Measurements from ENCODE around the gene CHST11. TPM values are rescaled to one million over a fixed set of nuclear protein-coding genes. Genes with fewer than 3 reads are reported as not detected.
"Not testable (repeated sequence)": the region's sequence is repeated elsewhere in the genome, so short reads cannot be mapped to it uniquely, and the experiment has no call there.

CHST11 gene
- polyA plus RNA-seq, 1 donor (not counting 4 experiments of a cell fraction or from before 2014, with no cell fraction given), result 11.9 TPM

DNA sequence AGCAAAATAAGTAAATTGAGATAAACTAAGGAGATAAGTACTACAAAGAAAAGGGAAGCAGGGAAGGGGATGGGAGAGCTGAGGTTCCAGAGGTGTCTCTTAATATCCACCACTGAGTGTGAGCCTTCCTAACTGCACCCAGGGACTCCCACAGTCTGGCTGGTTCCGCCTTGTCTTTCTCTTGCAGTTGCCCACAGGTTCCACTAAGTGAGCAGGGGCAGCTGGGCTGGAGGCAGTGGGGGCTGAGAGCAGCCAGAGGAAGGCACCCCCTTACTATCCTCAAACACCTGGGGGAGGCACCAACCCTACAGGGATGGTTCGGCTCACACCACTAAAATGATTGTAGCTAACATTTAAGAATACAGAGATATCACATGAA, 286.4 kb downstream of the CHST11 start:
- FAIRE-seq (no peak), DNase-seq (ENCODE audit: low read depth, low spot score) (no peak)

DNA sequence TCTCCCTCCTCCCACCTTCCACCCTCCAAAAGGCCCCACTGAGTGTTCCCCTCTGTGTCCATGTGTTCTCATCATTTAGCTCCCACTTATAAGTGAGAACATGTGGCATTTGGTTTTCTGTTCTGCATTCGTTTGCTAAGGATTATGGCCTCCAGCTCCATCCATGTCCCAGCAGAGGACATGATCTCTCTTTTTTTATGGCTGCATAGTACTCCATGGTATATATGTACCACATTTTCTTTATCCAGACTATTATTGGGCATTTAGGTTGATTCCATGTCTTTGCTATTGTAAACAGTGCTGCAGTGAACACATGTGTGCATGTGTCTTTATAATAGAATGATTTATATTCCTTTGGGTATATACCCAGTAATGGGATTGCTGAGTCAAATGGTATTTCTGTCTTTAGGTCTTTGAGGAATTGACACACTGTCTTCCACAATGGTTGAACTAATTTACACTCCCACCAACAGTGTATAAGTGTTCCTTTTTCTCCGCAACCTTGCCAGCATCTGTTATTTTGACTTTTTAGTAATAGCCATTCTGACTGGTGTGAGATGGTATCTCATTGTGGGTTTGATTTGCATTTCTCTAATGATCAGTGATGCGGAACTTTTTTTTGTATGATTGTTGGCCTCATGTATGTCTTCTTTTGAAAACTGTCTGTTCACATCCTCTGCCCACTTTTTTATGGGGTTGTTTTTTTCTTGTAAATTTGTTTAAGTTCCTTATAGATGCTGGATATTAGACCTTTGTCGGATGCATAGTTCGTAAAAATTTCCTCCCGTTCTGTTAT, 287.2 kb downstream of the CHST11 start:
- H3K36me3 ChIP-seq (ENCODE audit: control insufficient read depth in 2 of 2, extremely low read depth in 1 of 2, insufficient read depth in 2 of 2, low read length in 2 of 2); H3K4me3 ChIP-seq (ENCODE audit: control insufficient read depth in 2 of 3, extremely low read depth in 1 of 3, insufficient read depth in 2 of 3, low read depth in 1 of 3, low read length in 3 of 3); H3K9me1 ChIP-seq (ENCODE audit: control insufficient read depth, extremely low read depth, insufficient read depth, low read length); H3K27ac ChIP-seq (ENCODE audit: control insufficient read depth, insufficient read depth, low read length); DNase-seq (ENCODE audit: low read depth, low spot score); H3K4me1 ChIP-seq (ENCODE audit: control insufficient read depth, extremely low read depth, insufficient read depth, low read length); H3K79me2 ChIP-seq (ENCODE audit: control insufficient read depth, insufficient read depth, low read length); H3K9ac ChIP-seq (ENCODE audit: control insufficient read depth, extremely low read depth, insufficient read depth, low read length); FAIRE-seq; dilution Hi-C loops (cut with MboI; ENCODE audit: extremely low pct_ligation_motif_present, low sequenced_read_pairs); H4K20me1 ChIP-seq (ENCODE audit: control insufficient read depth, extremely low read depth, insufficient read depth, low read length); H3K4me2 ChIP-seq (ENCODE audit: control insufficient read depth, extremely low read depth, insufficient read depth, low read depth, low read length); H3K9me3 ChIP-seq (ENCODE audit: control insufficient read depth, low read depth, low read length); H2AFZ ChIP-seq (ENCODE audit: control insufficient read depth, low read length); H3K27me3 ChIP-seq (ENCODE audit: control insufficient read depth, extremely low read depth, insufficient read depth, low read length): not testable (repeated sequence)

More for the DNA sequence above, 286.4 kb downstream of the CHST11 start:
- H4K20me1 ChIP-seq (ENCODE audit: control insufficient read depth, extremely low read depth, insufficient read depth, low read length), result no peaks in the 10 kb centered on the region
- peaks cover 10% of the 10 kb centered on the region for H3K4me1 ChIP-seq (ENCODE audit: control insufficient read depth, extremely low read depth, insufficient read depth, low read length)
- H3K27me3 ChIP-seq (ENCODE audit: control insufficient read depth, extremely low read depth, insufficient read depth, low read length), result no peaks in the 10 kb centered on the region
- H3K27ac ChIP-seq (ENCODE audit: control insufficient read depth, insufficient read depth, low read length), result no peak overlapping the region
- no peak overlapping the region for H3K4me2 ChIP-seq (ENCODE audit: control insufficient read depth, extremely low read depth, insufficient read depth, low read depth, low read length)
- H3K36me3 ChIP-seq (ENCODE audit: control insufficient read depth in 2 of 2, extremely low read depth in 1 of 2, insufficient read depth in 2 of 2, low read length in 2 of 2), result no peaks in the 10 kb centered on the region
- H2AFZ ChIP-seq (ENCODE audit: control insufficient read depth, low read length), result no peak overlapping the region
- no peaks in the 10 kb centered on the region for H3K79me2 ChIP-seq (ENCODE audit: control insufficient read depth, insufficient read depth, low read length)
- H3K9me3 ChIP-seq (ENCODE audit: control insufficient read depth, low read depth, low read length), result no peaks in the 10 kb centered on the region
- TF ChIP-seq, protein P1, sequence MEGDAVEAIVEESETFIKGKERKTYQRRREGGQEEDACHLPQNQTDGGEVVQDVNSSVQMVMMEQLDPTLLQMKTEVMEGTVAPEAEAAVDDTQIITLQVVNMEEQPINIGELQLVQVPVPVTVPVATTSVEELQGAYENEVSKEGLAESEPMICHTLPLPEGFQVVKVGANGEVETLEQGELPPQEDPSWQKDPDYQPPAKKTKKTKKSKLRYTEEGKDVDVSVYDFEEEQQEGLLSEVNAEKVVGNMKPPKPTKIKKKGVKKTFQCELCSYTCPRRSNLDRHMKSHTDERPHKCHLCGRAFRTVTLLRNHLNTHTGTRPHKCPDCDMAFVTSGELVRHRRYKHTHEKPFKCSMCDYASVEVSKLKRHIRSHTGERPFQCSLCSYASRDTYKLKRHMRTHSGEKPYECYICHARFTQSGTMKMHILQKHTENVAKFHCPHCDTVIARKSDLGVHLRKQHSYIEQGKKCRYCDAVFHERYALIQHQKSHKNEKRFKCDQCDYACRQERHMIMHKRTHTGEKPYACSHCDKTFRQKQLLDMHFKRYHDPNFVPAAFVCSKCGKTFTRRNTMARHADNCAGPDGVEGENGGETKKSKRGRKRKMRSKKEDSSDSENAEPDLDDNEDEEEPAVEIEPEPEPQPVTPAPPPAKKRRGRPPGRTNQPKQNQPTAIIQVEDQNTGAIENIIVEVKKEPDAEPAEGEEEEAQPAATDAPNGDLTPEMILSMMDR (optimal IDR thresholded peaks at IDR 0.05 in 1 of 3, IDR thresholded peaks at IDR 0.05 in 1 of 3, conservative IDR thresholded peaks at IDR 0.05 in 1 of 3; ENCODE audit: extremely low read depth in 1 of 3, insufficient read depth in 2 of 3, low read length in 3 of 3), result no peak
- no peak for TF ChIP-seq EZH2 (IDR thresholded peaks at IDR 0.05; ENCODE audit: low read length)
- no peak overlapping the region for H3K9ac ChIP-seq (ENCODE audit: control insufficient read depth, extremely low read depth, insufficient read depth, low read length)
- H3K9me1 ChIP-seq (ENCODE audit: control insufficient read depth, extremely low read depth, insufficient read depth, low read length), result no peaks in the 10 kb centered on the region
- no peak overlapping the region for H3K4me3 ChIP-seq (ENCODE audit: control insufficient read depth in 2 of 3, extremely low read depth in 1 of 3, insufficient read depth in 2 of 3, low read depth in 1 of 3, low read length in 3 of 3)
- dilution Hi-C loops (cut with MboI; ENCODE audit: extremely low pct_ligation_motif_present, low sequenced_read_pairs), result no loop called here
